HEK293 (cell line): Measurements from ENCODE around the gene ZBTB20.

Experiments
- CTCF ChIA-PET: fragments of 350-600 bp; formaldehyde crosslinking; extraction: SDS; loops from one replicate; lab custom pipeline; 2021; ENCODE audit warnings: antibody characterized with exemption; lab: Yijun Ruan, JAX
- POLR2A ChIA-PET: fragments of 300-600 bp; formaldehyde crosslinking; extraction: SDS; loops from one replicate; lab custom pipeline; 2020; ENCODE audit warnings: antibody characterized with exemption, inconsistent platforms; lab: Yijun Ruan, JAX
- H3K27ac ChIP-seq: fragments of 200-500 bp; sonication (Bioruptor generic); 2 replicates; pipeline ENCODE4 v1.5.1; 2014; ENCODE audit warnings: low read depth, low read length, control low read depth, inconsistent platforms; ENCODE audit errors: extremely low read depth
- H3K36me3 ChIP-seq, 2 experiments: fragments of 200-500 bp in 1 of 2; sonication (Bioruptor generic) in 1 of 2; 1 replicate in 1 of 2; 2 replicates in 1 of 2; pipeline ENCODE4 v1.5.1; 2014 to 2017; ENCODE audit warnings: inconsistent platforms in 2 of 2, low read length in 2 of 2; ENCODE audit not compliant: control insufficient read depth in 2 of 2, insufficient read depth in 1 of 2
- H3K4me1 ChIP-seq: fragments of 200-500 bp; sonication (Bioruptor generic); 2 replicates; pipeline ENCODE4 v1.5.1; 2014; ENCODE audit warnings: mild to moderate bottlenecking, low read length, inconsistent platforms; ENCODE audit not compliant: control insufficient read depth, insufficient read depth
- H3K4me3 ChIP-seq: 2 replicates; pipeline ENCODE4 v1.5.1; 2011; ENCODE audit warnings: low read depth, mild to moderate bottlenecking, control low read depth, low read length, moderate library complexity
- H3K9me3 ChIP-seq: fragments of 200-500 bp; sonication (Bioruptor generic); 2 replicates; pipeline ENCODE4 v1.5.1; 2014; ENCODE audit warnings: low read depth, low read length, inconsistent platforms; ENCODE audit not compliant: control insufficient read depth, insufficient read depth
- ATF2 ChIP-seq: fragments of 450-650 bp; formaldehyde crosslinking; IDR thresholded peaks from 2 replicates; pipeline ENCODE4 v1.5.1; 2016; ENCODE audit warnings: missing biosample characterization, missing genetic modification characterization, low read depth
- BCL11A ChIP-seq: fragments of 450-650 bp; formaldehyde crosslinking; IDR thresholded peaks from 2 replicates; pipeline ENCODE4 v1.5.1; 2016; ENCODE audit warnings: low read depth, missing biosample characterization, missing genetic modification characterization
- GLI2 ChIP-seq: fragments of 450-650 bp; formaldehyde crosslinking; IDR thresholded peaks from 2 replicates; pipeline ENCODE4; 2017; ENCODE audit warnings: missing biosample characterization, missing genetic modification characterization, low read depth, borderline replicate concordance
- GLIS1 ChIP-seq: fragments of 450-650 bp; formaldehyde crosslinking; IDR thresholded peaks from 2 replicates; pipeline ENCODE4 v1.5.1; 2016; ENCODE audit warnings: missing biosample characterization, missing genetic modification characterization
- HOXC10 ChIP-seq: sonication (generic); formaldehyde crosslinking; IDR thresholded peaks from 2 replicates; pipeline ENCODE4 v1.8.1; 2023; ENCODE audit warnings: mild to moderate bottlenecking, missing genetic modification reagents
- KLF1 ChIP-seq: fragments of 450-650 bp; formaldehyde crosslinking; IDR thresholded peaks from 2 replicates; pipeline ENCODE4 v1.5.1; 2016; ENCODE audit warnings: missing biosample characterization, missing genetic modification characterization
- KLF10 ChIP-seq: fragments of 450-650 bp; IDR thresholded peaks from 2 replicates; pipeline ENCODE4 v1.5.1; 2018; ENCODE audit warnings: missing biosample characterization, mild to moderate bottlenecking, missing genetic modification characterization
- PRDM1 ChIP-seq: fragments of 450-650 bp; formaldehyde crosslinking; IDR thresholded peaks from 2 replicates; pipeline ENCODE4; 2016; ENCODE audit warnings: missing biosample characterization, missing genetic modification characterization
- ZBTB11 ChIP-seq: fragments of 450-650 bp; formaldehyde crosslinking; conservative IDR thresholded peaks from 2 replicates; pipeline ENCODE4 v1.5.1; 2016; ENCODE audit warnings: low read depth, missing biosample characterization, missing genetic modification characterization
- ZBTB26 ChIP-seq: fragments of 450-650 bp; formaldehyde crosslinking; optimal IDR thresholded peaks from 2 replicates; pipeline ENCODE3; 2016; ENCODE audit warnings: missing biosample characterization, mild to moderate bottlenecking, missing genetic modification characterization
- ZBTB49 ChIP-seq: fragments of 450-650 bp; formaldehyde crosslinking; IDR thresholded peaks from 2 replicates; pipeline ENCODE4 v1.5.1; 2016; ENCODE audit warnings: missing biosample characterization, missing genetic modification characterization, low read depth
- ZNF146 ChIP-seq: fragments of 450-650 bp; formaldehyde crosslinking; IDR thresholded peaks from 2 replicates; pipeline ENCODE4 v1.5.1; 2016; ENCODE audit warnings: missing biosample characterization, missing genetic modification characterization
- ZNF169 ChIP-seq: fragments of 450-650 bp; formaldehyde crosslinking; IDR thresholded peaks from 2 replicates; pipeline ENCODE4 v1.5.1; 2016; ENCODE audit warnings: missing biosample characterization, missing genetic modification characterization
- ZNF175 ChIP-seq: fragments of 450-650 bp; formaldehyde crosslinking; IDR thresholded peaks from 2 replicates; pipeline ENCODE4 v1.5.1; 2016; ENCODE audit warnings: missing biosample characterization, missing genetic modification characterization
- ZNF214 ChIP-seq: fragments of 450-650 bp; formaldehyde crosslinking; IDR thresholded peaks from 2 replicates; pipeline ENCODE4 v1.5.1; 2017; ENCODE audit warnings: missing biosample characterization, mild to moderate bottlenecking, missing genetic modification characterization, borderline replicate concordance
- ZNF335 ChIP-seq: fragments of 450-650 bp; formaldehyde crosslinking; conservative IDR thresholded peaks from 2 replicates; pipeline ENCODE4 v1.5.1; 2016; ENCODE audit warnings: missing biosample characterization, missing genetic modification characterization
- ZNF404 ChIP-seq: fragments of 450-650 bp; formaldehyde crosslinking; IDR thresholded peaks from 2 replicates; pipeline ENCODE4 v1.5.1; 2017; ENCODE audit warnings: missing biosample characterization, missing genetic modification characterization
- ZNF433 ChIP-seq: fragments of 450-650 bp; formaldehyde crosslinking; IDR thresholded peaks from 2 replicates; pipeline ENCODE4 v1.5.1; 2016; ENCODE audit warnings: missing biosample characterization, missing genetic modification characterization, low read depth
- ZNF48 ChIP-seq: fragments of 450-650 bp; formaldehyde crosslinking; IDR thresholded peaks from 2 replicates; pipeline ENCODE4 v1.5.1; 2016; ENCODE audit warnings: missing biosample characterization, missing genetic modification characterization
- ZNF488 ChIP-seq: fragments of 450-650 bp; formaldehyde crosslinking; IDR thresholded peaks from 2 replicates; pipeline ENCODE4 v1.5.1; 2016; ENCODE audit warnings: missing biosample characterization, missing genetic modification characterization
- ZNF623 ChIP-seq: fragments of 450-650 bp; formaldehyde crosslinking; IDR thresholded peaks from 2 replicates; pipeline ENCODE4 v1.5.1; 2016; ENCODE audit warnings: missing biosample characterization, missing genetic modification characterization
- ZNF776 ChIP-seq: fragments of 450-650 bp; formaldehyde crosslinking; IDR thresholded peaks from 2 replicates; pipeline ENCODE4 v1.5.0; 2017; ENCODE audit warnings: missing biosample characterization, missing genetic modification characterization, borderline replicate concordance
- ZNF837 ChIP-seq: fragments of 450-650 bp; formaldehyde crosslinking; IDR thresholded peaks from 2 replicates; pipeline ENCODE4 v1.5.1; 2016; ENCODE audit warnings: missing biosample characterization, missing genetic modification characterization
- ZSCAN4 ChIP-seq: fragments of 450-650 bp; formaldehyde crosslinking; IDR thresholded peaks from 2 replicates; pipeline ENCODE4 v1.5.1; 2017; ENCODE audit warnings: missing biosample characterization, missing genetic modification characterization

The ZBTB20 gene

GRCh38 chr3:114651555-114651954, 495.5 kb downstream of the ZBTB20 start:
- H3K4me1 ChIP-seq: no peaks in the 10 kb centered on the region
- TF ChIP-seq ZBTB11 (no peak), ZNF433 (tag by site-specific recombination) (no peak), ZNF48 (tag by site-specific recombination) (no peak), PRDM1 (tag by site-specific recombination) (no peak), KLF10 (tag by site-specific recombination) (no peak), ZNF404 (tag by site-specific recombination) (no peak), ZNF214 (tag by site-specific recombination) (no peak), GLIS1 (tag by site-specific recombination) (no peak), KLF1 (no peak), ZNF335 (tag by site-specific recombination) (no peak), ZNF169 (no peak), ZNF623 (no peak)
- no peaks in the 10 kb centered on the region for H3K9me3 ChIP-seq
- no peaks in the 10 kb centered on the region for H3K36me3 ChIP-seq
- ChIA-PET CTCF (interaction anchor here (0.6 kb wide), 1 partner anchor 678 kb away, joined by 5 read pairs; no protein-coding TSS in a partner anchor), POLR2A (no interaction called here)
- no peak overlapping the region for H3K27ac ChIP-seq
- H3K4me3 ChIP-seq: no peak overlapping the region

GRCh38 chr3:114650808-114651207, 496.3 kb downstream of the ZBTB20 start:
- Histone ChIP-seq H3K4me3 (no peak overlapping the region), H3K27ac (no peak overlapping the region), H3K36me3 (no peaks in the 10 kb centered on the region), H3K9me3 (no peaks in the 10 kb centered on the region), H3K4me1 (no peaks in the 10 kb centered on the region)
- ChIA-PET CTCF (interaction anchor here (0.6 kb wide), 1 partner anchor 677 kb away, joined by 5 read pairs; no protein-coding TSS in a partner anchor), POLR2A (no interaction called here)
- TF ChIP-seq ZNF175 (tag by site-specific recombination) (no peak), ZSCAN4 (tag by site-specific recombination) (no peak), ZNF488 (tag by site-specific recombination) (no peak), ZBTB26 (no peak), ZNF433 (tag by site-specific recombination) (no peak), HOXC10 (CRISPR knock-in tag) (no peak), ZNF837 (tag by site-specific recombination) (no peak), BCL11A (tag by site-specific recombination) (no peak), ZNF146 (tag by site-specific recombination) (no peak), ZNF776 (no peak), ZBTB49 (no peak), ATF2 (tag by site-specific recombination) (no peak), GLI2 (tag by site-specific recombination) (no peak)
